SJSA1 (cell line): Measurements from ENCODE around the gene MRPL22. TPM values are rescaled to one million over a fixed set of nuclear protein-coding genes. Genes with fewer than 3 reads are reported as not detected.
"Not testable (repeated sequence)": the region's sequence is repeated elsewhere in the genome, so short reads cannot be mapped to it uniquely, and the experiment has no call there.

Experiments
- DNase-seq, 2 experiments: peaks; one replicate each; pipeline ENCODE4 v3.0.0-alpha.2; 2015 to 2020; ENCODE audit warnings: low spot score in 2 of 2, low read depth in 1 of 2
- H3K27ac ChIP-seq: fragments of 250-450 bp; sonication (Bioruptor Pico); 2 replicates; pipeline ENCODE4 v1.5.1; 2020; ENCODE audit warnings: mild to moderate bottlenecking, moderate library complexity
- H3K27me3 ChIP-seq: fragments of 250-450 bp; sonication (Bioruptor Pico); replicated peaks from 2 replicates; pipeline ENCODE4 v1.5.1; 2020; ENCODE audit warnings: mild to moderate bottlenecking, moderate library complexity
- H3K36me3 ChIP-seq: fragments of 250-450 bp; sonication (Bioruptor Pico); 2 replicates; pipeline ENCODE4 v1.5.1; 2020; ENCODE audit warnings: mild to moderate bottlenecking
- H3K4me1 ChIP-seq: fragments of 250-450 bp; sonication (Bioruptor Pico); replicated peaks from 2 replicates; pipeline ENCODE4 v1.6.1; 2021; ENCODE audit warnings: mild to moderate bottlenecking
- H3K4me3 ChIP-seq: fragments of 250-450 bp; sonication (Bioruptor Pico); 2 replicates; pipeline ENCODE4 v1.5.1; 2020; ENCODE audit warnings: mild to moderate bottlenecking
- H3K9me3 ChIP-seq: fragments of 250-450 bp; sonication (Bioruptor Pico); replicated peaks from 2 replicates; pipeline ENCODE4 v1.5.1; 2020; ENCODE audit warnings: mild to moderate bottlenecking
- total RNA-seq: library from RNA; depleted of rRNA; stranded (reverse); fragments of >200 nt; shearing (Covaris generic); gene quantifications from 2 replicates; pipeline ENCODE4 v1.2.3, GENCODE V29; 2014

Gene MRPL22
- total RNA-seq, 1 experiment from 2014 or later, result 41.5 TPM

GRCh38 chr5:154956712-154957111 is 15.8 kb downstream of the MRPL22 start:
- H3K36me3 ChIP-seq, result peaks cover 56% of the 10 kb centered on the region
- no peak overlapping the region for H3K4me3 ChIP-seq
- no peaks in the 10 kb centered on the region for H3K27me3 ChIP-seq
- H3K4me1 ChIP-seq, result no peaks in the 10 kb centered on the region
- no peak for DNase-seq
- no peak overlapping the region for H3K27ac ChIP-seq
- no peaks in the 10 kb centered on the region for H3K9me3 ChIP-seq

- Histone ChIP-seq H3K27me3 (no peaks in the 10 kb centered on the region), H3K4me1 (no peaks in the 10 kb centered on the region), H3K4me3 (no peak overlapping the region), H3K27ac (no peak overlapping the region), H3K9me3 (no peaks in the 10 kb centered on the region), H3K36me3 (peaks cover 68% of the 10 kb centered on the region)
- no peak for DNase-seq
Observed at GRCh38 chr5:154962494-154962893, 21.6 kb downstream of the MRPL22 start.

- DNase-seq, result no peak
- no peaks in the 10 kb centered on the region for H3K9me3 ChIP-seq
- H3K27me3 ChIP-seq, result no peaks in the 10 kb centered on the region
- H3K4me1 ChIP-seq, result no peaks in the 10 kb centered on the region
- H3K27ac ChIP-seq, result no peak overlapping the region
- peaks cover 50% of the 10 kb centered on the region for H3K36me3 ChIP-seq
- no peak overlapping the region for H3K4me3 ChIP-seq
Observed at GRCh38 chr5:154966081-154966841, 25.4 kb downstream of the MRPL22 start.

- Histone ChIP-seq H3K4me3 (no peak overlapping the region), H3K36me3 (peaks cover 44% of the 10 kb centered on the region), H3K27me3 (no peaks in the 10 kb centered on the region), H3K27ac (no peak overlapping the region), H3K4me1 (no peaks in the 10 kb centered on the region), H3K9me3 (no peaks in the 10 kb centered on the region)
- no peak for DNase-seq
Observed at GRCh38 chr5:154966874-154967273, 26.0 kb downstream of the MRPL22 start.

GRCh38 chr5:154967421-154968024 is 26.6 kb downstream of the MRPL22 start:
- no peak for DNase-seq
- H3K27me3 ChIP-seq, result no peaks in the 10 kb centered on the region

GRCh38 chr5:154968953-154969352 is 28.1 kb downstream of the MRPL22 start:
- no peaks in the 10 kb centered on the region for H3K4me1 ChIP-seq
- no peaks in the 10 kb centered on the region for H3K9me3 ChIP-seq
- no peak overlapping the region for H3K4me3 ChIP-seq
- DNase-seq, result no peak
- peaks cover 31% of the 10 kb centered on the region for H3K36me3 ChIP-seq
- no peaks in the 10 kb centered on the region for H3K27me3 ChIP-seq
- no peak overlapping the region for H3K27ac ChIP-seq

More at GRCh38 chr5:154967421-154968024, 26.6 kb downstream of the MRPL22 start:
- H3K36me3 ChIP-seq, result peaks cover 37% of the 10 kb centered on the region
- no peak overlapping the region for H3K4me3 ChIP-seq
- no peak overlapping the region for H3K27ac ChIP-seq
- H3K9me3 ChIP-seq, result no peaks in the 10 kb centered on the region
- no peaks in the 10 kb centered on the region for H3K4me1 ChIP-seq

GRCh38 chr5:154970759-154971158 is 29.9 kb downstream of the MRPL22 start:
- no peak overlapping the region for H3K27ac ChIP-seq
- H3K4me1 ChIP-seq, result no peaks in the 10 kb centered on the region
- peaks cover 30% of the 10 kb centered on the region for H3K36me3 ChIP-seq
- no peak for DNase-seq
- no peak overlapping the region for H3K4me3 ChIP-seq
- no peaks in the 10 kb centered on the region for H3K27me3 ChIP-seq
- no peaks in the 10 kb centered on the region for H3K9me3 ChIP-seq

GRCh38 chr5:154971501-154971900 is 30.6 kb downstream of the MRPL22 start:
- Histone ChIP-seq H3K9me3 (no peaks in the 10 kb centered on the region), H3K27ac (no peak overlapping the region), H3K36me3 (peaks cover 26% of the 10 kb centered on the region), H3K27me3 (no peaks in the 10 kb centered on the region), H3K4me3 (no peak overlapping the region), H3K4me1 (no peaks in the 10 kb centered on the region)
- DNase-seq, result no peak

GRCh38 chr5:154972476-154973080 is 31.7 kb downstream of the MRPL22 start:
- Histone ChIP-seq H3K4me3 (no peak overlapping the region), H3K4me1 (no peaks in the 10 kb centered on the region), H3K27ac (no peak overlapping the region), H3K27me3 (no peaks in the 10 kb centered on the region), H3K36me3 (peaks cover 15% of the 10 kb centered on the region), H3K9me3 (no peaks in the 10 kb centered on the region)
- DNase-seq, result peak in 1 of 2 experiments; percentile 18

- H3K9me3 ChIP-seq, H3K36me3 ChIP-seq, H3K27ac ChIP-seq: not testable (repeated sequence)
Observed at GRCh38 chr5:154976082-154976481, 35.2 kb downstream of the MRPL22 start.

GRCh38 chr5:154977409-154977808 is 36.5 kb downstream of the MRPL22 start:
- H3K27ac ChIP-seq, result no peak overlapping the region
- no peak overlapping the region for H3K4me3 ChIP-seq
- H3K4me1 ChIP-seq, result no peaks in the 10 kb centered on the region
- no peaks in the 10 kb centered on the region for H3K27me3 ChIP-seq
- H3K36me3 ChIP-seq, result no peaks in the 10 kb centered on the region
- DNase-seq, result no peak
- H3K9me3 ChIP-seq, result no peaks in the 10 kb centered on the region; the same call in 1 of the 2 replicates

More at GRCh38 chr5:154976082-154976481, 35.2 kb downstream of the MRPL22 start:
- H3K27me3 ChIP-seq, H3K4me3 ChIP-seq, DNase-seq, H3K4me1 ChIP-seq: not testable (repeated sequence)

- H3K27me3 ChIP-seq, H3K9me3 ChIP-seq, H3K4me3 ChIP-seq, H3K27ac ChIP-seq, H3K4me1 ChIP-seq, H3K36me3 ChIP-seq, DNase-seq: not testable (repeated sequence)
Observed at GRCh38 chr5:154978294-154978693, 37.4 kb downstream of the MRPL22 start.

GRCh38 chr5:154984946-154985516 is 44.2 kb downstream of the MRPL22 start:
- Histone ChIP-seq H3K27ac (no peak overlapping the region), H3K4me3 (no peak overlapping the region), H3K36me3 (no peaks in the 10 kb centered on the region), H3K9me3 (no peaks in the 10 kb centered on the region; the same call in 1 of the 2 replicates), H3K4me1 (no peaks in the 10 kb centered on the region), H3K27me3 (peaks cover 25% of the 10 kb centered on the region)
- DNase-seq, result no peak

- no peak overlapping the region for H3K27ac ChIP-seq
- H3K9me3 ChIP-seq, result no peaks in the 10 kb centered on the region
- H3K36me3 ChIP-seq, result no peaks in the 10 kb centered on the region
- H3K27me3 ChIP-seq, result peaks cover 25% of the 10 kb centered on the region
- no peak for DNase-seq
- H3K4me1 ChIP-seq, result no peaks in the 10 kb centered on the region
- H3K4me3 ChIP-seq, result no peak overlapping the region
Observed at GRCh38 chr5:154986151-154986550, 45.3 kb downstream of the MRPL22 start.
